Retinal pigment epithelial cell (primary cell): ENCODE measurements around the gene COL5A2.
A peak's percentile ranks its signal among the peaks of the same experiment; 100 is the strongest.

Source experiments
- DNase-seq: peaks from one replicate; pipeline ENCODE4 v3.0.0-alpha.2; 2010; ENCODE audit warnings: low read depth
- H3K4me3 ChIP-seq: 2 replicates; pipeline ENCODE4 v1.5.1; 2011; ENCODE audit warnings: mild to moderate bottlenecking, low read length, control low read depth, moderate library complexity
- CTCF ChIP-seq: conservative IDR thresholded peaks from 2 replicates; pipeline ENCODE4 v1.5.1; 2011; ENCODE audit warnings: low read depth, low read length, control low read depth, inconsistent platforms

COL5A2 gene

GRCh38 chr2:189022492-189022891 is 157.1 kb downstream of the COL5A2 start:
- H3K4me3 ChIP-seq: no peak overlapping the region
- TF ChIP-seq CTCF: no peak
- no peak for DNase-seq

DNA sequence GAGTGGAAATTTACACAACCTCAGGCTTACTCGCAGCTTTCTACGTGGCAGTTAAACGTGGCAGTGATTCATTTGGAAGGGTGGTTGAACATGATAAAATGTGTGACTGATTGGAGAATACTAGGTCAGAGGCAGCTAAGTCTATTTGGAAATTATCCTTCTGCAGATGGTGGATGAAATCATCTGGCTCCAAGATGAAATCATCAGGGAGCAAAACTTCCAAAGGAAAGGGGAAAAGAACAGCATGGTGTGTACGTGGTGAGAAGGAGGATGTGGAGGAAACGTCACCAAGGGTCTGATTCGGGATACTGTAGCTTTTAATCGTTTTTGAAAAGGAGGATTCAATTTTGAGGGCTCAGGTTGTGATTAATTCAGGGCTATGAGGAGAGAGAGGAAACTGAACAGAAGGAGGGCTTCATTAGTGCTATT is 157.5 kb downstream of the COL5A2 start:
- TF ChIP-seq CTCF: no peak
- no peak for DNase-seq
- no peak overlapping the region for H3K4me3 ChIP-seq

DNA sequence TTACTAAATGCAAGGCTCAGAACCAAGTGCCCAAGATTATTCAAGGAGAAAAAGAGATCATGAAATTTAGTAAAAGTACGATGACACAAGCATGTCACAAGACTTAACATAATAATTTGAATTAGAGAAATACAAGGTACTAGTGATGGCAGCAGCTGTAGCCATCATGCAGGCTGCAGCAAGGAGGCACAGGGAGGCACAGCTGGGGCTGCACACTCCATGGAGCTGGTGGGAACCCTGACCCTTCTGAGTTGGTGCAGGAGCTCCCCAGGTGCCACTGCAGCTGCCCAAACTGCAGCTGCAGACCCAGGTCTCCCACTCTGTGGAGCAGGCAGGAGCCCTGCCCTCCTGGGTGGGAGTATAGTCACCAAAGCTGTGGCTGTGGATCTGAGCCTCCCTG is 159.4 kb downstream of the COL5A2 start:
- DNase-seq: no peak
- H3K4me3 ChIP-seq: no peak overlapping the region
- TF ChIP-seq CTCF: no peak

DNA sequence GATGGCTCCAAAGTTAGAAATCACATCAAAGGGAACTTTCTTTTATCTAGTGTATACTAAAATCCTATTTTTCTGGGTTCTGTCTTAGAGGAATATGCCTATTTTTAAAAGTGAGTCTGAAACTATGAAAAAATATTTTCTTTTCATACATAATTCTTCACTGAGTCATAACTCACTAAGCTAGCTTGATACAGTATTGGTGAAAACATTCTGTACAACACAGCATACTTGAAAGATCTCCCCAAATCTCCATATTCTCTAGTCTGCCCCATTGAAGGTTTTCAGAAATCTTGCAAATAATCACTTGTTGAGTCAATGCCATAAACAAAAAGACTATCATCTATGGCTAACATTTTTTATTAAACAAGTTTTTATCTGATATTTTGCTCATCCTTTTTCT is 160.9 kb downstream of the COL5A2 start:
- H3K4me3 ChIP-seq: no peak overlapping the region
- no peak for DNase-seq
- no peak for TF ChIP-seq CTCF

DNA sequence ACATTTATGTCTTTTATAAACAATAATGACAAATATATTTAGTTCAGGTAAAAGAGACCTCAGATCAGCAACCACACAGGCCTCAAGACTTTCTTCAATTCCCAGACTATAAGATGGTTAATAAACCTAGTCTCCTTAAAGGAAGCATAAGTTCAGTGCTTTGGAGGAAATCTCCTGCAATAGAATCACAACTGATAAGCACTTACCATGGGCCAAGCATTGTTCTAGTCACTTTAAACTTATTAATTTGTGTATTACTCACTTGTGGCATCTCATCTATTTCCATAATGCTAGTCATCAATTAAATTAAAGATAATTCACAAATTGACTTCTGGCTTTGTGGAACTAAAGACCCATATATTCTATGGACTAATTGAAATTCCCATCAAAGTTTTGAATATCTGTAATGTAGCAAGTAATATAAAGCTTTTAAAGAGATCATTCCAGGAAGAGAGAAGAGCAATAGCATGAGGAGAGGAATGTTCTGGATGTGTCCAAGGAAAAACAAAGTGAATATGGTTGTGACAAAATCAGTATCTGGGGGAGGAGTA is 163.2 kb downstream of the COL5A2 start:
- no peak for DNase-seq
- H3K4me3 ChIP-seq: no peak overlapping the region
- TF ChIP-seq CTCF: no peak

- H3K4me3 ChIP-seq: no peak overlapping the region
- no peak for TF ChIP-seq CTCF
- no peak for DNase-seq
Observed at GRCh38 chr2:189015359-189015758, 164.2 kb downstream of the COL5A2 start.

GRCh38 chr2:189014449-189015138 is 165.0 kb downstream of the COL5A2 start:
- DNase-seq: peak; percentile 82
- H3K4me3 ChIP-seq: no peak overlapping the region
- no peak for TF ChIP-seq CTCF
